Breast epithelium (tissue), 3 donors: ENCODE data around the gene DGKB.

ENCODE experiments used
- POLR2A ChIP-seq: fragments of 450-650 bp; IDR thresholded peaks from one replicate; pipeline ENCODE4 v1.6.1; 2016; ENCODE audit warnings: antibody characterized with exemption, mild to moderate bottlenecking, moderate library complexity
- POLR2AphosphoS5 ChIP-seq, 3 donors: sonication (generic); formaldehyde crosslinking; IDR thresholded peaks; one replicate each; pipeline ENCODE4 v1.6.1; 2017; ENCODE audit warnings: antibody characterized with exemption in 3 of 3
- TF ChIP-seq, protein P1 (sequence below), 3 donors: fragments of 450-650 bp; IDR thresholded peaks; one replicate each; pipeline ENCODE4 v1.5.1; 2016 to 2017; ENCODE audit warnings: antibody characterized with exemption in 3 of 3, mild to moderate bottlenecking in 3 of 3, moderate library complexity in 3 of 3

DNA sequence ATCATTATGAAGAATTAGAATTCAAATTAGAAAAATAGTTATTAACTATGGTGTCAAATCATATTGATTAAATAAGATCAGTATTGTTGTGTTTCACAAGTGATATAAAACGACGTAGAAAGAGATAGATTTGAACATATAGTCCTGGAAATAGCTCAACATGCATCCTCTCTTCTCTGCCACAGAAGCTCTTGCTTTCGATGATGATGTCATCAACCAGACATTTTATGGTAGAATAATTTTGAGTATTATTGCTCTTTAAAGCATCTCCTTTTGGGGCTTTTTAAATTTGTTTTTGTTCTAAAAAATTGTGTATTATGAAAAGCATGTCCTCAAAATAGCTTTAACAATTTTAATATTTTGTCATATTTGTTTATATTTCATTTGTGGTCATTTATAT is 95.0 kb downstream of the DGKB start:
- TF ChIP-seq, protein P1, sequence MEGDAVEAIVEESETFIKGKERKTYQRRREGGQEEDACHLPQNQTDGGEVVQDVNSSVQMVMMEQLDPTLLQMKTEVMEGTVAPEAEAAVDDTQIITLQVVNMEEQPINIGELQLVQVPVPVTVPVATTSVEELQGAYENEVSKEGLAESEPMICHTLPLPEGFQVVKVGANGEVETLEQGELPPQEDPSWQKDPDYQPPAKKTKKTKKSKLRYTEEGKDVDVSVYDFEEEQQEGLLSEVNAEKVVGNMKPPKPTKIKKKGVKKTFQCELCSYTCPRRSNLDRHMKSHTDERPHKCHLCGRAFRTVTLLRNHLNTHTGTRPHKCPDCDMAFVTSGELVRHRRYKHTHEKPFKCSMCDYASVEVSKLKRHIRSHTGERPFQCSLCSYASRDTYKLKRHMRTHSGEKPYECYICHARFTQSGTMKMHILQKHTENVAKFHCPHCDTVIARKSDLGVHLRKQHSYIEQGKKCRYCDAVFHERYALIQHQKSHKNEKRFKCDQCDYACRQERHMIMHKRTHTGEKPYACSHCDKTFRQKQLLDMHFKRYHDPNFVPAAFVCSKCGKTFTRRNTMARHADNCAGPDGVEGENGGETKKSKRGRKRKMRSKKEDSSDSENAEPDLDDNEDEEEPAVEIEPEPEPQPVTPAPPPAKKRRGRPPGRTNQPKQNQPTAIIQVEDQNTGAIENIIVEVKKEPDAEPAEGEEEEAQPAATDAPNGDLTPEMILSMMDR (IDR thresholded peaks at IDR 0.05), result no peak
- TF ChIP-seq POLR2AphosphoS5 (IDR thresholded peaks at IDR 0.05), result no peak
- no peak for TF ChIP-seq POLR2A
